ENCODE measurements around the gene OR1D5.
"Not testable (repeated sequence)": the region's sequence is repeated elsewhere in the genome, so short reads cannot be mapped to it uniquely, and the experiment has no call there.

Gene OR1D5

DNA sequence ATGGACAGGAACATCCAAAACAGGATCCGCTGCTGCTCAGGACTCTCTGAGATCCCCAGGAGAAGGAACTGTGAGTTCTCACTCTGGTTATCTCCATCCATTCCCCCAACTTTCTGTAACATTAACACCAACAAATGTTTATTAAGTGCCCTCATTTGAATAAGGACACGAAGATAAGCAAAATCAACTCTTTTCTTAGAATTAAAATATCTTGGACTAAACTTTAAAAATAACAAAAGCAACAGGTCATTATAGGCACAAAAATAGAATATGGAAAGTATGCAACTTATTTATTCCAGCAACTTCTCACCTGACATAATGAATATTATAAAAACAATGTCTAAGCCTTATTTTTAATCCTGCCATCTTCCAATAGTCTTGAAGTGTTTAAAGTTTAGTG lies at the start of gene OR1D5:
Gene OR1D5 (minus strand): TSS at position 101 of the 400 bp plus-strand sequence. CDS start 0 bp downstream, at position 101.
- DNase-seq: not testable (repeated sequence)

DNA sequence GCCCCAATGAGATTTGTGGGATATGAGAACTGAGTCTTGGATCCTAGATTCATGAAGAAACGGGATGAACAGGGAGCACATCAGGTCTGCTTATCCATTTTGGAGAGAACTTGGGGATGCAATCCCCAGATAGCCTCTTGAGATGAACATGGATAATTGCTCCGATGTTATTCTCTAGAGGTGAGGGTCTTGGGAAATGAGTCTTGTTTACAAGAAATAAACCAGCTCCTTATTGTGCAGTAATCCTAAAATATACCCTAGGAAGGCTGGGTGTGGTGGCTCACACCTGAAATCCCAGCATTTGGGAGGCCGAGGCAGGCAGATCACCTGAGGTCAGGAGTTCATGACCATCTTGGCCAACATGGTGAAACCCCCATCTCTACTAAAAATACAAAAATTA lies 40.9 kb upstream of the OR1D5 start, which contains the start of gene OR1D2:
Gene OR1D2 (minus strand): TSS at position 101 of the 400 bp plus-strand sequence. CDS start 11,426 bp downstream, outside the sequence.
- DNase-seq: no peak

- not testable (repeated sequence) for DNase-seq
Measured at GRCh38 chr17:3073850-3074249, 10.4 kb upstream of the OR1D5 start.

GRCh38 chr17:3065192-3065591 lies 1.8 kb upstream of the OR1D5 start:
- not testable (repeated sequence) for DNase-seq

- DNase-seq: not testable (repeated sequence)
Measured at GRCh38 chr17:3062824-3063377, 506 bp downstream of the OR1D5 start.

DNA sequence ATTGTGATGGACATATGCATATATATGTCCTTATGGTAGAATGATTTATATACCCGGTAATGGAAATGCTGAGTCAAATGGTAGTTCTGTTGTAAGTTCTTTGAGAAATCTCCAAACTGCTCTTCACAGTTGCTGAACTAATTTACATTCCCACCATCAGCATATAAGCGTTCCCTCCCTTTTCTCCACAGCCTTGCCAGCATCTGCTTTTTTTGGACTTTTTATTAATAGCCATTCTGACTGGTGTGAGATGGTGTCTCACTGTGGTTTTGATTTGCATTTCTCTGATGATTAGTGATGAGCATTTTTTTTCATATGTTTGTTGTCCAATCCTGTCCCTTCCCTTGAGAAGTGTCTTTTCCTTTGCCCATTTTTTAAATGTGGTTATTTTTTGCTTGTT lies 8.5 kb downstream of the OR1D5 start:
- not testable (repeated sequence) for DNase-seq

- no peak for DNase-seq
Measured at GRCh38 chr17:3049705-3050295, 13.6 kb downstream of the OR1D5 start.

- DNase-seq: peak; percentile 93
Measured at GRCh38 chr17:3048727-3049471, 14.5 kb downstream of the OR1D5 start.

DNA sequence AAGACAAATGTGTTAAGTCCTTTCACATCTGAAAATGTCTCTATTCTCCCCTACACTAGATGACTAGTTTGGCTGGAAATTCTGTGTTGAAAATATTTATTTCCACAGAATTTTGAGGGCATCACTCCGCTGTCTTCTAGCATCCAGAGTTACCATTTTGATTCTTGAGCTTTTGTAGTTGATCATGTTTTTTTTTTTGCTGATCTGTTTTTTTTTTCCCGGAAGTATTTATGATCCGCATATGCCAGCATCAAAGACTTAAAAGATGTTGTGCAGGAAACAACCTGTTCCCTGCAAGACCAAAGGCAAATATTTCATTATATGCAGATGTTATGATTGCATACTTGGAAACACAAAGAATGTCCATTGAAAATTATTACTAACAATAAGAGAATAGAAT lies 16.7 kb downstream of the OR1D5 start:
- DNase-seq: no peak

DNA sequence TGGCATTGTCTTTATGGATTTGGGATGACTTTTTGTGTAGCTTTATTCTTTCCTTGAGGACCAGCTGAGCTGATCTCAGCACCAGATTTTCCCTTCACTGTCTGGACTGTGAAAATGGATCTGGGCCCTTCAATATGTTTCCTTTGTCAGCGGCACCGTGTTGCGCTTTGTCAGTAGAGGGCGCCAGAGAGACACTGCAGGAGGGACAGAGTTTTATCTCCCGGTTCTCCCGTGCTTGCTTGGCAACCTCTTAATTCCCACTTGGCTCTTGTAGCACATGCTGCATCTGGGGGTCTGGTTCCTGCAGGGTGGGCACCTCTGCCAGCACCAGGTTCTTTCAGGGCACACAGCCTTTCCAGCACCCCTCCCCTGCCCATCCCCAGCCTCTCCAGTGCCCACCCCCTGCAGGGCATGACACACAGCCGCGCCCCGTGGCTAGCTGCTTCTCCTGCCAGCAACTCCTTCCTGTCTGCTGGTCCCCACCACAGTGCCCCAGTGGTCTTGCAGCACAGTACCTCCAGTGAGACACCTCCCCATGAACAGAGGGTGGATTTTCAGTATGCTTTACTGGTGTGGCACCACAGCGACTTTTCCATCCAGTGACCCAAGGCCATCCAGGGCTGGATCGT lies 19.6 kb downstream of the OR1D5 start:
- no peak for DNase-seq

DNA sequence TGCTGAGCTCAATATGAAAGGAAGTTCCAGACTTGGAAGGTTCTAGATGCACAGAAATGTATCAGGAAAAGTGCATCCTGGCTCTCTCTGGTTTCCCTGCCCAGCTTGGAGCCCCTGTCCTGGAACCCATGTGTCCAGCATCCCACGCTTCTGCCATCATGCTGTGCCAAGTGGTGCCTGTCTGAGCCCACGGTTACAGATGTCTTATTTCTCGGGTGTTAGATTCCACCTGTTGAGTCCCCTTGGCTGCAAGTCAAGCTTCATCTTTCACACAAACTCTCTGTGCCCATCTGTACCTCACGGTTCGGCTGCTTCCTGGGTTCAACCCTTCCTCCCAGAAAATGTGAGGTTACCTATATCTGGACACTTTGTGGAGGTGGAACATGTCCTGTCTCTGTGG lies 22.5 kb downstream of the OR1D5 start:
- no peak for DNase-seq

DNA sequence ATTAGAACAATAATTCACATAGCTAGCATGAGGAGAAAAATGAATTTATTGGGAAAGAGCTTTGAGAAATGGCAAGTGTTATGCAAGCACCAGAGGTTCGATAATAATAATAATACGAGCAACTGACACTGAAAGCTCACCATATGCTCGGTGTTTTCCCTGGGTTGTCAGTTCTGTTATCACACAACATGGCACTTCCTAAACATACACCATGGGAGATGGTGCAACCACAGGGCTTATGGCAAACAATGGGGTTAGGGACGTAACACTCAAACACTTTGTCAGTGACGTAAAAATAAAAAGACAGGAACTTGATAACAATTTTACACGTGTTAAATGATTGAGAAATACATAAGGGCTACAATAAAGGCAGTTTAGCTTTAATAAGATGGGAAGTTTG lies 23.7 kb downstream of the OR1D5 start:
- DNase-seq: no peak

GRCh38 chr17:3038941-3039340 lies 24.5 kb downstream of the OR1D5 start:
- no peak for DNase-seq

DNA sequence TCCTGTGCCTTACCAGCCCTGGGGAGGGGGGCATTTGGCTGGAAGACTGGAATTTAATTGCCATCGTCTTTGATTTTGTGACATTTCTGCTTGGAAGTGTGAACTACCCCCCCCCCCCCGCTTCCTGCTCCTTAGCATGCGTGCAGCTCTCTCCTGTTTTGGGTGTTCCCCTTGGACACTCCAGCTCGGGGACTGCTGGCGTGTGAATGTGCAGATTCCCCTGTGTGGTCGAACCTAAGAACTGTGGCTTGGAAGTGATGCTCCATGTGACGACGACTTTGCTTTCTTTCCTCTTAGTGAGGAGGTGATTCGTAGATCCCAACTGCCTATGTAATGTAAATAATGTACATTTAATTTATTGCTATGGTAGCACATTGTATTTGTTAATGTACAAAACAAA lies 26.1 kb downstream of the OR1D5 start:
- DNase-seq: no peak

- no peak for DNase-seq
Measured at GRCh38 chr17:3036800-3037199, 26.6 kb downstream of the OR1D5 start.

DNA sequence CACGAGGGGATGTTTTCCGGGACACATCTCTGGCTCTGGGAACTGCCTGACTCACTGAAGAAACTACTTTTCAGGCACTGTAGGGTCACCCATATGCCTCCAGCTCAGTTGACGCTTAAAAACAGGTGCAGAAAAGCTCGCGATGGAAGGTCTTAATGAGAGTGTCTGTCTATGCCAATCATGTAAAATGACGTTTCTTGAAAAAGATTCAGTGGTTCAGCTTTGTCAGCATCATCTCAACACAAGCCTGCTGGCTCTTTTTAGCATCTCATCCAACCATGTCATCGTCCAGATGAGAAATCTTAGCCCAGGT lies 27.5 kb downstream of the OR1D5 start:
- no peak for DNase-seq

DNA sequence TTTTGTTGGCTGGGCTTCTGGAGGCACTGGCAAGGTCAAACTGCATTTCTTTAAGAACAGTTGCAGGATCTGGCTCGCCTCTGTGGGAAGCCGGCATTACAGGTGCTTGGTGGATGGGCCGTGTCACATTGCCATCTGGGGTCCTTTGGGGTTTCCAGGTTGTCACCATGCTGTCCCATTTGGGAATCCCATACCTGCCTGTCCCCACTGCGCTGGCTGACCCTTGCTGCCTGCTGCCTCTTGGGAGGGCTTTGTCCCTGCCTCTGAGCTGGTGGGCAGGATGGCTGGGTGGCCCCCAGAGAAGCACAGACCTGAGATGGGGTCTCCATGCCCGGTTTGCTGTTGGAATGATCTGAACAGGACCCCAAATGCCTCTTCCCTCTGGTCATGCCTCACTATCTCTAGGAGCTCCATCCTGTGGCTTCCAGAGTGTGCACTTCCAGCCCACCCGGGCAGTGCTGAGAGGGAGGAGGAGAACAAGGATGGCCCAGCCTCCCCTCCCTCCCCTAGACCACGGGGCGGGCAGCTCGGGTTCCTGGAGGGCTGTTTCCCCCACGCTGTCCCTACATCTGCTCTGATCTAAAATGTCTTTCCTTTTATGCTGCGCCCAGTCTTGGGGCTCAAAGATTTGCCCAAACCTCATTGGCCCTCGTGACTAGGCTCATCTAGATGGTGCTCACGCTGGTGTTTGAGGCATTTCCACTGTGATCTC lies 28.0 kb downstream of the OR1D5 start:
- no peak for DNase-seq

DNA sequence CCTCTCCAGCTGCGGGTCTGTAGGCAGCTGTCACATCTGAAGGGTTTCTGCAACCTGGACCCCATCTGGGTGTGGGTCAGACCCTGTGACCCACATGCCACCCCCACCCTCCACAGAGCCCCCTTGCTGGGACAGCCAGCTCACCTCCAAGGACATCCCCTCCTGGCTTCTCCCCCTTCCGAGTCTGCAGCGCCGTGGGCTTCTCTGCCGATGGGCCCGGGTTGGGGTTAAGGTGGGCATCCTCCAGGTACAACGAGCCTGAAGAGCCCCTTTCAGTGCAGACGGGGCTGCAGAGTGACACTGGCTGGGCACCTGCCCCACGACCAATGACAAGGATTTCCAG lies 28.9 kb downstream of the OR1D5 start:
- DNase-seq: no peak

- DNase-seq: no peak
Measured at GRCh38 chr17:3033741-3034577, 29.4 kb downstream of the OR1D5 start.

GRCh38 chr17:3033248-3033640 lies 30.2 kb downstream of the OR1D5 start:
- DNase-seq: no peak

- no peak for DNase-seq
Measured at GRCh38 chr17:3032258-3033247, 30.9 kb downstream of the OR1D5 start.

All from NCI-H1092 (cell line).